SK-N-MC (cell line): Measurements from ENCODE around the gene NLGN1.

Experiments
- EZH2 ChIP-seq: fragments of 200-600 bp; sonication (generic); IDR thresholded peaks from one replicate; pipeline ENCODE4 v1.6.1; 2017; ENCODE audit warnings: antibody characterized with exemption
- POLR2AphosphoS5 ChIP-seq: IDR thresholded peaks from 2 replicates; pipeline ENCODE4 v1.6.1; 2012; ENCODE audit warnings: mild to moderate bottlenecking, low read depth, low read length, borderline replicate concordance

DNA sequence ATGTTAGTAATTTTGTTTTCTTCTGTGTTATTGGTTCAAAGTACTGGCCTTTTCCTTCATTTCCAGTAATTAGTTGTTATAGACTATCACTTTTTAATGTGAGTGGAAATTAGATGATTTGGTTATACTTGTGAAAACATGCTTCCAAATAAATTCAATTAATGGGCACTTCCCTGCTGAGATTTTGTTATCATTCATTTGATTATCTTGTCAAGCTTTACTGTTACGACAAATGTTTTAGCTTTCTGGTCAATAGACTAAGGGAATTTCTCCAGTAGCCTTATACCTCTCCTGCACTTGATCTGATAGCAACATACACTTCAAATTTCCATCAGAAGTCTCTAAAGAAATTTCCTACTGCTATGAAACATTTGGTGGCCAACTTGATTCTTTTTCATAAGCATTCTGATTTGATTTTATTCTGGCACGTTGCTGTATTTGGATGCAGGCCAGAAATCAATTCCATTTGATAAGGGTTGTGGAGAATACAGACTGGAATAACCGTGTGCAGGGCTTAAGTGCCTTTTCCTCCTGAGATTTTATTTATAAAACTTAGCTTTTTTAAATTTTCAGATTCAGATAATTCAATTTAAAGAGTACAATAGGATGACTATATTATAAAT, 887.8 kb downstream of the NLGN1 start:
- TF ChIP-seq POLR2AphosphoS5, result no peak
- no peak for TF ChIP-seq EZH2
